ENCODE measurements around the gene ARPC2.
A peak's percentile ranks its signal among the peaks of the same experiment; 100 is the strongest.

ARPC2 gene

GRCh38 chr2:218255446-218255845 lies 38.5 kb downstream of the ARPC2 start:
- DNase-seq (ENCODE audit: low spot score): no peak

GRCh38 chr2:218256612-218257350 lies 39.8 kb downstream of the ARPC2 start:
- DNase-seq (ENCODE audit: low spot score): no peak

- peak; percentile 68 for DNase-seq (ENCODE audit: low spot score)
These were observed 40.5 kb downstream of the ARPC2 start for GRCh38 chr2:218257390-218257981.

GRCh38 chr2:218259099-218259961 lies 42.3 kb downstream of the ARPC2 start:
- DNase-seq (ENCODE audit: low spot score): no peak

- DNase-seq (ENCODE audit: low spot score): no peak
These were observed 43.2 kb downstream of the ARPC2 start for GRCh38 chr2:218260166-218260565.

- no peak for DNase-seq (ENCODE audit: low spot score)
These were observed 43.9 kb downstream of the ARPC2 start, which contains the start of gene GPBAR1 for GRCh38 chr2:218260742-218261422. TSS of gene GPBAR1 (plus strand) at chr2:218261015. CDS start at chr2:218262725, 1,710 bp downstream.

GRCh38 chr2:218261423-218262236 lies 44.6 kb downstream of the ARPC2 start:
- DNase-seq (ENCODE audit: low spot score): no peak

- DNase-seq (ENCODE audit: low spot score): no peak
These were observed 45.2 kb downstream of the ARPC2 start for GRCh38 chr2:218262237-218262600.

- peak; percentile 53 for DNase-seq (ENCODE audit: low spot score)
These were observed 45.9 kb downstream of the ARPC2 start for GRCh38 chr2:218262631-218263586.

GRCh38 chr2:218263817-218264641 lies 47.0 kb downstream of the ARPC2 start:
- DNase-seq (ENCODE audit: low spot score): no peak

GRCh38 chr2:218264773-218265561 lies 48.0 kb downstream of the ARPC2 start:
- no peak for DNase-seq (ENCODE audit: low spot score)

- no peak for DNase-seq (ENCODE audit: low spot score)
These were observed 48.6 kb downstream of the ARPC2 start for GRCh38 chr2:218265626-218266025.

- DNase-seq (ENCODE audit: low spot score): no peak
These were observed 49.5 kb downstream of the ARPC2 start for GRCh38 chr2:218266316-218266979.

GRCh38 chr2:218267259-218267658 lies 50.3 kb downstream of the ARPC2 start:
- DNase-seq (ENCODE audit: low spot score): no peak

- DNase-seq (ENCODE audit: low spot score): peak; percentile 98
These were observed 53.1 kb downstream of the ARPC2 start, which contains the start of the genes AAMP and PNKD for GRCh38 chr2:218269900-218270720. TSS of gene AAMP (minus strand) at chr2:218270137. CDS start at chr2:218270086, 51 bp downstream. TSS of gene PNKD (plus strand) at chr2:218270519. CDS start at chr2:218270536, 17 bp downstream.

GRCh38 chr2:218270721-218271486 lies 53.9 kb downstream of the ARPC2 start:
- no peak for DNase-seq (ENCODE audit: low spot score)

Measured in D341Med (cell line).